Cortex of kidney (tissue), 1 donor: ENCODE data around the gene ATP6AP1.
"Not testable (repeated sequence)": the region's sequence is repeated elsewhere in the genome, so short reads cannot be mapped to it uniquely, and the experiment has no call there.

Experiments
- DNase-seq: peaks from one replicate; lab custom pipeline; 2025; lab: John Stamatoyannopoulos, UW

Gene ATP6AP1

GRCh38 chrX:154399527-154400368 lies 28.7 kb upstream of the ATP6AP1 start:
- no peak for DNase-seq

GRCh38 chrX:154400369-154400817 lies 28.1 kb upstream of the ATP6AP1 start:
- not testable (repeated sequence) for DNase-seq

GRCh38 chrX:154401045-154401799 lies 27.3 kb upstream of the ATP6AP1 start:
- DNase-seq: no peak

- no peak for DNase-seq
Measured at GRCh38 chrX:154401918-154402621, 26.4 kb upstream of the ATP6AP1 start.

GRCh38 chrX:154402622-154403127 lies 25.8 kb upstream of the ATP6AP1 start:
- DNase-seq: no peak

GRCh38 chrX:154403192-154403591 lies 25.3 kb upstream of the ATP6AP1 start:
- DNase-seq: no peak

GRCh38 chrX:154403858-154404257 lies 24.6 kb upstream of the ATP6AP1 start:
- no peak for DNase-seq

- no peak for DNase-seq
Measured at GRCh38 chrX:154404625-154405192, 23.8 kb upstream of the ATP6AP1 start.

- DNase-seq: no peak
Measured at GRCh38 chrX:154408659-154409221, 19.7 kb upstream of the ATP6AP1 start.

- DNase-seq: no peak
Measured at GRCh38 chrX:154409222-154409871, 19.1 kb upstream of the ATP6AP1 start, which contains the start of gene DNASE1L1. Gene DNASE1L1 (minus strand): TSS chrX:154409254. CDS start chrX:154405568, 3,686 bp downstream.

GRCh38 chrX:154411981-154412340 lies 16.5 kb upstream of the ATP6AP1 start:
- no peak for DNase-seq

- DNase-seq: no peak
Measured at GRCh38 chrX:154412468-154412867, 16.0 kb upstream of the ATP6AP1 start.

GRCh38 chrX:154413142-154413541 lies 15.3 kb upstream of the ATP6AP1 start:
- DNase-seq: no peak

- DNase-seq: no peak
Measured at GRCh38 chrX:154417157-154417556, 11.3 kb upstream of the ATP6AP1 start.

- DNase-seq: no peak
Measured at GRCh38 chrX:154419189-154419588, 9.3 kb upstream of the ATP6AP1 start.

- no peak for DNase-seq
Measured at GRCh38 chrX:154419688-154420401, 8.6 kb upstream of the ATP6AP1 start.

- no peak for DNase-seq
Measured at GRCh38 chrX:154420402-154420756, 8.1 kb upstream of the ATP6AP1 start.

GRCh38 chrX:154426916-154427770 lies 1.3 kb upstream of the ATP6AP1 start:
- no peak for DNase-seq

- no peak for DNase-seq
Measured at GRCh38 chrX:154429711-154430110, 1.2 kb downstream of the ATP6AP1 start.
